ENCODE data around the gene PRKCG. TPM values are rescaled to one million over a fixed set of nuclear protein-coding genes. Genes with fewer than 3 reads are reported as not detected.

PRKCG gene
- polyA plus RNA-seq, 1 experiment = not detected

- ChIA-PET POLR2A (no interaction called here), CTCF (interaction anchor here (0.6 kb wide), 1 partner anchor 8 kb away, joined by 3 read pairs; no protein-coding TSS in a partner anchor)
- no peak for DNase-seq (ENCODE audit: low read depth)
- Histone ChIP-seq H3K27me3 (ENCODE audit: control insufficient read depth, insufficient read depth, low read length) (no peaks in the 10 kb centered on the region), H3K4me3 (ENCODE audit: low read depth, low read length) (no peak overlapping the region), H3K36me3 (ENCODE audit: control insufficient read depth, insufficient read depth, low read length) (no peaks in the 10 kb centered on the region)
- TF ChIP-seq CTCF (IDR thresholded peaks at IDR 0.05; ENCODE audit: insufficient read depth, low read depth, low read length) = no peak
Observed at GRCh38 chr19:53951436-53951835, 69.4 kb downstream of the PRKCG start.

GRCh38 chr19:53951947-53952346, 70.0 kb downstream of the PRKCG start:
- H3K27me3 ChIP-seq (ENCODE audit: control insufficient read depth, insufficient read depth, low read length) = no peaks in the 10 kb centered on the region
- no peaks in the 10 kb centered on the region for H3K36me3 ChIP-seq (ENCODE audit: control insufficient read depth, insufficient read depth, low read length)
- ChIA-PET POLR2A (no interaction called here), CTCF (interaction anchor here (1.2 kb wide), 1 partner anchor 111 kb away, joined by 3 read pairs; no protein-coding TSS in a partner anchor)
- no peak for DNase-seq (ENCODE audit: low read depth)
- H3K4me3 ChIP-seq (ENCODE audit: low read depth, low read length) = no peak overlapping the region
- TF ChIP-seq CTCF (IDR thresholded peaks at IDR 0.05; ENCODE audit: insufficient read depth, low read depth, low read length) = no peak

GRCh38 chr19:53953383-53953782, 71.4 kb downstream of the PRKCG start:
- H3K4me3 ChIP-seq (ENCODE audit: low read depth, low read length) = no peak overlapping the region
- H3K27me3 ChIP-seq (ENCODE audit: control insufficient read depth, insufficient read depth, low read length) = peaks cover 6% of the 10 kb centered on the region; the same call in 1 of the 2 replicates
- DNase-seq (ENCODE audit: low read depth) = no peak
- TF ChIP-seq CTCF (IDR thresholded peaks at IDR 0.05; ENCODE audit: insufficient read depth, low read depth, low read length) = no peak
- H3K36me3 ChIP-seq (ENCODE audit: control insufficient read depth, insufficient read depth, low read length) = no peaks in the 10 kb centered on the region
- ChIA-PET CTCF (no interaction called here), POLR2A (no interaction called here)

Other genes starting within 250 kb of the PRKCG start
- gene NLRP12, start 57.9 kb upstream of the PRKCG start, polyA plus RNA-seq (2011; rRNA removed) = not detected in 2 replicates
- gene MYADM, start 14.3 kb upstream of the PRKCG start, polyA plus RNA-seq (2011; rRNA removed) = 92.9 and 134 TPM in 2 replicates
- gene CACNG7, start 27.1 kb downstream of the PRKCG start, polyA plus RNA-seq (2011; rRNA removed) = 0.50 and 0.90 TPM in 2 replicates
- 0.01 and 0.02 TPM in 2 replicates for gene CACNG8, start 80.7 kb downstream of the PRKCG start, polyA plus RNA-seq (2011; rRNA removed)
- 0.04 TPM in 2 replicates for gene CACNG6, start 109.4 kb downstream of the PRKCG start, polyA plus RNA-seq (2011; rRNA removed)
- not detected in 2 replicates for gene VSTM1, start 181.7 kb downstream of the PRKCG start, polyA plus RNA-seq (2011; rRNA removed)
- not detected in 2 replicates for gene TARM1, start 199.2 kb downstream of the PRKCG start, polyA plus RNA-seq (2011; rRNA removed)
- gene OSCAR, start 218.6 kb downstream of the PRKCG start, polyA plus RNA-seq (2011; rRNA removed) = 0.27 and 0.66 TPM in 2 replicates
- gene NDUFA3, start 220.7 kb downstream of the PRKCG start, polyA plus RNA-seq (2011; rRNA removed) = 26.6 and 45.8 TPM in 2 replicates
- gene TFPT, start 233.5 kb downstream of the PRKCG start, polyA plus RNA-seq (2011; rRNA removed) = 15.3 and 18.8 TPM in 2 replicates
- 27.7 and 39.4 TPM in 2 replicates for gene PRPF31, start 233.6 kb downstream of the PRKCG start, polyA plus RNA-seq (2011; rRNA removed)